ENCODE measurements around the gene VSIG10L. TPM values are rescaled to one million over a fixed set of nuclear protein-coding genes. Genes with fewer than 3 reads are reported as not detected.

VSIG10L gene
- polyA plus RNA-seq, 1 donor from 2014 or later = 1.5 TPM

- Mint-ChIP-seq H3K9me3 (no peaks in the 10 kb centered on the region), H3K27ac (no peak overlapping the region), H3K27me3 (no peaks in the 10 kb centered on the region), H3K4me3 (peak overlapping the region in 1 of 4 donors; percentile 60), H3K36me3 (no peaks in the 10 kb centered on the region), H3K4me1 (peaks cover 6 to 20% (median 13%) of the 10 kb centered on the region in 3 donors)
Observed at GRCh38 chr19:51337141-51337860, 4.6 kb downstream of the VSIG10L start.

GRCh38 chr19:51333836-51334460 is 8.0 kb downstream of the VSIG10L start:
- H3K36me3 Mint-ChIP-seq = peaks cover 5% of the 10 kb centered on the region
- no peak overlapping the region for H3K27ac Mint-ChIP-seq
- H3K4me1 Mint-ChIP-seq = peaks cover under 1 to 8% (median 4%) of the 10 kb centered on the region in 3 donors
- H3K4me3 Mint-ChIP-seq = peak overlapping the region in 1 of 4 donors; percentile 57
- H3K27me3 Mint-ChIP-seq = peaks cover 9% of the 10 kb centered on the region
- H3K9me3 Mint-ChIP-seq = peaks cover 0 to 2% (median 2%) of the 10 kb centered on the region in 3 donors

GRCh38 chr19:51331716-51332115 is 10.2 kb downstream of the VSIG10L start:
- Mint-ChIP-seq H3K27ac (no peak overlapping the region), H3K36me3 (peaks cover 5% of the 10 kb centered on the region), H3K4me1 (peaks cover 1 to 8% (median 5%) of the 10 kb centered on the region in 3 donors), H3K4me3 (peak overlapping the region in 2 of 4 donors; percentile 8 to 37), H3K9me3 (peaks cover 0 to 2% (median 2%) of the 10 kb centered on the region in 3 donors), H3K27me3 (peaks cover 22% of the 10 kb centered on the region)

- peaks cover 0 to 2% (median 2%) of the 10 kb centered on the region in 3 donors for H3K9me3 Mint-ChIP-seq
- H3K27ac Mint-ChIP-seq = peak overlapping the region in 1 of 3 donors; percentile 43
- H3K4me3 Mint-ChIP-seq = peak overlapping the region in 1 of 4 donors; percentile 8
- peaks cover 1 to 7% (median 5%) of the 10 kb centered on the region in 3 donors for H3K4me1 Mint-ChIP-seq
- H3K36me3 Mint-ChIP-seq = peaks cover 5% of the 10 kb centered on the region
- H3K27me3 Mint-ChIP-seq = peaks cover 25% of the 10 kb centered on the region
Observed at GRCh38 chr19:51331193-51331592, 10.7 kb downstream of the VSIG10L start.

- peaks cover 33% of the 10 kb centered on the region for H3K27me3 Mint-ChIP-seq
- H3K4me1 Mint-ChIP-seq = peaks cover 1 to 7% (median 5%) of the 10 kb centered on the region in 3 donors
- H3K4me3 Mint-ChIP-seq = no peak overlapping the region
- peaks cover 5% of the 10 kb centered on the region for H3K36me3 Mint-ChIP-seq
- peaks cover 0 to 2% (median 2%) of the 10 kb centered on the region in 3 donors for H3K9me3 Mint-ChIP-seq
- H3K27ac Mint-ChIP-seq = peak overlapping the region in 1 of 3 donors; percentile 7
Observed at GRCh38 chr19:51330366-51330765, 11.6 kb downstream of the VSIG10L start.

- H3K4me1 Mint-ChIP-seq = peaks cover 1 to 6% (median 5%) of the 10 kb centered on the region in 3 donors
- peaks cover 5% of the 10 kb centered on the region for H3K36me3 Mint-ChIP-seq
- H3K27ac Mint-ChIP-seq = no peak overlapping the region
- peaks cover 35% of the 10 kb centered on the region for H3K27me3 Mint-ChIP-seq
- H3K9me3 Mint-ChIP-seq = peaks cover 0 to 2% (median 2%) of the 10 kb centered on the region in 3 donors
- no peak overlapping the region for H3K4me3 Mint-ChIP-seq
Observed at GRCh38 chr19:51329411-51329810, 12.5 kb downstream of the VSIG10L start.

GRCh38 chr19:51327066-51328001 is 14.6 kb downstream of the VSIG10L start:
- H3K36me3 Mint-ChIP-seq = peaks cover 5% of the 10 kb centered on the region
- no peak overlapping the region for H3K27ac Mint-ChIP-seq
- peaks cover 41% of the 10 kb centered on the region for H3K27me3 Mint-ChIP-seq
- peaks cover 1 to 5% (median 5%) of the 10 kb centered on the region in 3 donors for H3K4me1 Mint-ChIP-seq
- H3K4me3 Mint-ChIP-seq = peak overlapping the region in 3 of 4 donors; percentile 52 to 86 (median 79)
- peaks cover 0 to 2% (median 2%) of the 10 kb centered on the region in 3 donors for H3K9me3 Mint-ChIP-seq

- peaks cover 3% of the 10 kb centered on the region for H3K36me3 Mint-ChIP-seq
- H3K27me3 Mint-ChIP-seq = peaks cover 41% of the 10 kb centered on the region
- H3K4me3 Mint-ChIP-seq = no peak overlapping the region
- H3K4me1 Mint-ChIP-seq = peaks cover 1 to 5% (median 5%) of the 10 kb centered on the region in 3 donors
- no peak overlapping the region for H3K27ac Mint-ChIP-seq
- peaks cover 0 to 2% (median 2%) of the 10 kb centered on the region in 3 donors for H3K9me3 Mint-ChIP-seq
Observed at GRCh38 chr19:51326216-51327065, 15.5 kb downstream of the VSIG10L start.

GRCh38 chr19:51325161-51325976 is 16.6 kb downstream of the VSIG10L start:
- Mint-ChIP-seq H3K4me1 (peaks cover 1 to 5% (median 5%) of the 10 kb centered on the region in 3 donors), H3K27ac (peak overlapping the region in 1 of 3 donors; percentile 33), H3K4me3 (peak overlapping the region in 1 of 4 donors; percentile 85), H3K27me3 (peaks cover 38% of the 10 kb centered on the region), H3K36me3 (peaks cover under 1% of the 10 kb centered on the region), H3K9me3 (peaks cover 0 to 1% (median 0%) of the 10 kb centered on the region in 3 donors)

GRCh38 chr19:51324167-51324481 is 17.8 kb downstream of the VSIG10L start:
- peaks cover 32% of the 10 kb centered on the region for H3K27me3 Mint-ChIP-seq

GRCh38 chr19:51323481-51324166 is 18.3 kb downstream of the VSIG10L start:
- Mint-ChIP-seq H3K4me3 (no peak overlapping the region), H3K36me3 (no peaks in the 10 kb centered on the region), H3K4me1 (peaks cover 1 to 5% (median 5%) of the 10 kb centered on the region in 3 donors), H3K27ac (no peak overlapping the region), H3K9me3 (peaks cover 0 to 4% (median 0%) of the 10 kb centered on the region in 3 donors), H3K27me3 (peaks cover 31% of the 10 kb centered on the region)

More at GRCh38 chr19:51324167-51324481, 17.8 kb downstream of the VSIG10L start:
- Mint-ChIP-seq H3K4me3 (peak overlapping the region in 2 of 4 donors; percentile 21 to 30), H3K27ac (no peak overlapping the region), H3K36me3 (no peaks in the 10 kb centered on the region), H3K9me3 (peaks cover 0 to 4% (median 0%) of the 10 kb centered on the region in 3 donors), H3K4me1 (peaks cover 1 to 5% (median 5%) of the 10 kb centered on the region in 3 donors)

GRCh38 chr19:51321799-51322198 is 20.1 kb downstream of the VSIG10L start:
- Mint-ChIP-seq H3K27ac (no peak overlapping the region), H3K36me3 (no peaks in the 10 kb centered on the region), H3K4me3 (no peak overlapping the region), H3K27me3 (peaks cover 21% of the 10 kb centered on the region), H3K4me1 (no peaks in the 10 kb centered on the region), H3K9me3 (peaks cover 0 to 4% (median 0%) of the 10 kb centered on the region in 3 donors)

GRCh38 chr19:51320280-51320657 is 21.7 kb downstream of the VSIG10L start:
- Mint-ChIP-seq H3K9me3 (peaks cover 0 to 4% (median 2%) of the 10 kb centered on the region in 3 donors), H3K4me1 (peaks cover 0 to 2% (median 0%) of the 10 kb centered on the region in 3 donors), H3K27ac (no peak overlapping the region), H3K27me3 (peaks cover 11% of the 10 kb centered on the region), H3K4me3 (no peak overlapping the region), H3K36me3 (peaks cover 1% of the 10 kb centered on the region)

Measured in IgD-negative memory B cell (primary cell).